ENCODE results near the gene RYR3.

Gene RYR3

GRCh38 chr15:33698126-33698525 is 387.4 kb downstream of the RYR3 start:
- peaks cover 0 to 6% (median 2%) of the 10 kb centered on the region in 4 donors for H3K4me1 ChIP-seq
- no peak for DNase-seq
- intact Hi-C loops (cut with DNase I; ENCODE audit: low total_unique reads), result no loop called here
- H3K27ac ChIP-seq, result no peak overlapping the region
- peaks cover 0 to 7% (median 0%) of the 10 kb centered on the region in 3 donors for H3K36me3 ChIP-seq
- H3K4me3 ChIP-seq, result no peak overlapping the region
- no peak for TF ChIP-seq CTCF (IDR thresholded peaks at IDR 0.05)
- no peaks in the 10 kb centered on the region for H3K27me3 ChIP-seq
- H3K9me3 ChIP-seq, result no peaks in the 10 kb centered on the region

- no peaks in the 10 kb centered on the region for H3K9me3 ChIP-seq
- H3K4me1 ChIP-seq, result peaks cover 0 to 6% (median 2%) of the 10 kb centered on the region in 4 donors
- H3K27me3 ChIP-seq, result no peaks in the 10 kb centered on the region
- TF ChIP-seq CTCF (IDR thresholded peaks at IDR 0.05), result no peak
- intact Hi-C loops (cut with DNase I; ENCODE audit: low total_unique reads), result no loop called here
- H3K27ac ChIP-seq, result no peak overlapping the region
- H3K4me3 ChIP-seq, result no peak overlapping the region
- peaks cover 0 to 7% (median 0%) of the 10 kb centered on the region in 3 donors for H3K36me3 ChIP-seq
- DNase-seq, result no peak
Observed at GRCh38 chr15:33699145-33699544, 388.4 kb downstream of the RYR3 start.

GRCh38 chr15:33699691-33700447 is 389.1 kb downstream of the RYR3 start:
- intact Hi-C loops (cut with DNase I; ENCODE audit: low total_unique reads), result loop anchor here (2.0 to 5.0 kb wide), 2 partner anchors 387 to 408 kb away; no protein-coding TSS in a partner anchor
- Histone ChIP-seq H3K4me1 (peaks cover 0 to 6% (median 2%) of the 10 kb centered on the region in 4 donors), H3K36me3 (peaks cover 0 to 7% (median 0%) of the 10 kb centered on the region in 3 donors), H3K9me3 (no peaks in the 10 kb centered on the region), H3K27ac (no peak overlapping the region), H3K27me3 (no peaks in the 10 kb centered on the region), H3K4me3 (no peak overlapping the region)
- peak in 1 of 2 experiments; percentile 17 for TF ChIP-seq CTCF (IDR thresholded peaks at IDR 0.05)
- no peak for DNase-seq

GRCh38 chr15:33700695-33701303 is 390.0 kb downstream of the RYR3 start:
- Histone ChIP-seq H3K27me3 (no peaks in the 10 kb centered on the region), H3K4me1 (peaks cover 0 to 6% (median 2%) of the 10 kb centered on the region in 4 donors), H3K4me3 (no peak overlapping the region), H3K27ac (no peak overlapping the region), H3K36me3 (peaks cover 0 to 7% (median 0%) of the 10 kb centered on the region in 3 donors), H3K9me3 (no peaks in the 10 kb centered on the region)
- peak; percentile 67 to 82 for DNase-seq
- intact Hi-C loops (cut with DNase I; ENCODE audit: low total_unique reads), result loop anchor here (2.0 to 5.0 kb wide), 2 partner anchors 388 to 408 kb away; no protein-coding TSS in a partner anchor
- peak; percentile 88 to 90 for TF ChIP-seq CTCF (IDR thresholded peaks at IDR 0.05)

GRCh38 chr15:33701304-33701696 is 390.5 kb downstream of the RYR3 start:
- intact Hi-C loops (cut with DNase I; ENCODE audit: low total_unique reads), result loop anchor here (2.0 to 5.0 kb wide), 2 partner anchors 388 to 409 kb away; no protein-coding TSS in a partner anchor
- no peaks in the 10 kb centered on the region for H3K27me3 ChIP-seq
- no peak overlapping the region for H3K4me3 ChIP-seq
- no peak for TF ChIP-seq CTCF (IDR thresholded peaks at IDR 0.05)
- DNase-seq, result no peak
- no peak overlapping the region for H3K27ac ChIP-seq
- peaks cover 0 to 6% (median 0%) of the 10 kb centered on the region in 3 donors for H3K36me3 ChIP-seq
- no peaks in the 10 kb centered on the region for H3K9me3 ChIP-seq
- H3K4me1 ChIP-seq, result peaks cover 0 to 6% (median 2%) of the 10 kb centered on the region in 4 donors

Data from tibial artery (tissue), 4 donors.